ENCODE data around the gene CD28.
"Not testable (repeated sequence)": the region's sequence is repeated elsewhere in the genome, so short reads cannot be mapped to it uniquely, and the experiment has no call there.

Gene CD28

GRCh38 chr2:203751685-203752271, 45.3 kb downstream of the CD28 start:
- DNase-seq = no peak

- no peak for DNase-seq
These were observed 49.7 kb downstream of the CD28 start for GRCh38 chr2:203756161-203756560.

GRCh38 chr2:203758841-203759689, 52.6 kb downstream of the CD28 start:
- no peak for DNase-seq

GRCh38 chr2:203759690-203760365, 53.4 kb downstream of the CD28 start:
- no peak for DNase-seq

GRCh38 chr2:203761121-203761520, 54.7 kb downstream of the CD28 start:
- no peak for DNase-seq

GRCh38 chr2:203763241-203763937, 57.0 kb downstream of the CD28 start:
- no peak for DNase-seq

- no peak for DNase-seq
These were observed 57.7 kb downstream of the CD28 start for GRCh38 chr2:203763938-203764664.

GRCh38 chr2:203772456-203773165, 66.2 kb downstream of the CD28 start:
- DNase-seq = peak; percentile 1

- DNase-seq = no peak
These were observed 68.3 kb downstream of the CD28 start for GRCh38 chr2:203774760-203775159.

- no peak for DNase-seq
These were observed 69.2 kb downstream of the CD28 start for GRCh38 chr2:203775684-203776083.

GRCh38 chr2:203777030-203777429, 70.6 kb downstream of the CD28 start:
- DNase-seq = no peak

GRCh38 chr2:203779477-203780073, 73.1 kb downstream of the CD28 start:
- not testable (repeated sequence) for DNase-seq

GRCh38 chr2:203780231-203780630, 73.8 kb downstream of the CD28 start:
- no peak for DNase-seq

- no peak for DNase-seq
These were observed 74.7 kb downstream of the CD28 start for GRCh38 chr2:203781151-203781550.

GRCh38 chr2:203782262-203782976, 76.0 kb downstream of the CD28 start:
- peak; percentile 18 for DNase-seq

GRCh38 chr2:203783496-203784203, 77.2 kb downstream of the CD28 start:
- no peak for DNase-seq

GRCh38 chr2:203784710-203785270, 78.4 kb downstream of the CD28 start:
- DNase-seq = not testable (repeated sequence)

GRCh38 chr2:203785391-203786110, 79.1 kb downstream of the CD28 start:
- DNase-seq = not testable (repeated sequence)

Measured in NCI-H2171 treated with DMSO at 0.1 percent for 48 hours (cell line).